GM12892 (cell line): ENCODE data around the gene KCTD1.

Experiments used
- POLR2AphosphoS5 ChIP-seq: IDR thresholded peaks from 2 replicates; pipeline ENCODE4 v1.6.1; 2011; ENCODE audit warnings: low read depth, low read length, control low read depth
- TAF1 ChIP-seq: IDR thresholded peaks from 2 replicates; pipeline ENCODE4 v1.6.1; 2011; ENCODE audit warnings: low read depth, mild to moderate bottlenecking, control low read depth, low read length, borderline replicate concordance

- TF ChIP-seq POLR2AphosphoS5 (no peak), TAF1 (no peak)
Observed at GRCh38 chr18:26450989-26451682, 97.2 kb downstream of the KCTD1 start.
